ENCODE data around the gene PPP2R5C. TPM values are rescaled to one million over a fixed set of nuclear protein-coding genes. Genes with fewer than 3 reads are reported as not detected.

The PPP2R5C gene
- total RNA-seq, 1 experiment from 2014 or later: 96.1 TPM

DNA sequence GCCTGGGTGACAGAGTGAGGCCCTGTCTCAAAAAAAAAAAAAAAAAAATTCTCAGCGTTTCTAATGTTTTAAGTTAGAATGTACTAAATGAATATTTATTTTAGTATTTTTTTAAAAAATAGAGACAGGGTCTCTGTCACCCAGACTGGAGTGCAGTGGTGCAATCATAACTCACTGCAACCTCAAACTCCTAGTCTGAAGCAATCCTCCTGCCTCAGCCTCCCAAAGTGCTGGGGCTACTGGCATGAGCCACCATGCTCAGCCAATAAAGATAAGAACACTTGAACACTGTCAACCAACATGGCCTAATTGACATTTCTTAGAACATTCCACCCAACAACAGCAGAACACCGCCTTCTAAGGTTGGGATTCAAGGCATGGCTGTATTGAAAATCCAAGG, 197.8 kb downstream of the PPP2R5C start:
- peaks cover 25% of the 10 kb centered on the region for H3K4me1 ChIP-seq (ENCODE audit: insufficient read depth, low read length)
- intact Hi-C loops (cut with micrococcal nuclease): no loop called here
- no peaks in the 10 kb centered on the region for H3K9me2 ChIP-seq (replicated peaks; ENCODE audit: low read length)
- ChIA-PET CTCF (interaction anchor here (0.6 to 0.7 kb wide), 2 partner anchors 37 to 199 kb away, joined by 5 to 8 read pairs; no protein-coding TSS in a partner anchor), POLR2A (ENCODE audit: unreplicated experiment) (no interaction called here)
- BruUV-seq (replicated peaks): no TSS peak
- H2AFZ ChIP-seq (ENCODE audit: low read length): no peak overlapping the region
- no peaks in the 10 kb centered on the region for H3K27me3 ChIP-seq (ENCODE audit: low read length)
- H4K20me1 ChIP-seq (ENCODE audit: low read length): no peaks in the 10 kb centered on the region
- TF ChIP-seq EZH2 (IDR thresholded peaks at IDR 0.05; ENCODE audit: low read length, unreplicated experiment): no peak
- TF ChIP-seq CTCF (conservative IDR thresholded peaks at IDR 0.05; ENCODE audit: low read depth, low read length): no peak
- TF ChIP-seq EZH2phosphoT487 (IDR thresholded peaks at IDR 0.05; ENCODE audit: borderline replicate concordance, low read length): no peak
- H3K4me3 ChIP-seq (ENCODE audit: low read length): no peak overlapping the region
- DNase-seq (no peak), ATAC-seq (no peak)
- no peaks in the 10 kb centered on the region for H3K79me2 ChIP-seq (ENCODE audit: low read length)
- H3K4me2 ChIP-seq (ENCODE audit: low read length): no peak overlapping the region
- no peak overlapping the region for H3K9ac ChIP-seq (ENCODE audit: low read length)
- no peaks in the 10 kb centered on the region for H3K36me3 ChIP-seq (ENCODE audit: low read depth, low read length)
- H3F3A ChIP-seq (ENCODE audit: low read length, unreplicated experiment): no peaks in the 10 kb centered on the region
- H3K9me3 ChIP-seq (ENCODE audit: low read length): no peaks in the 10 kb centered on the region
- no peak overlapping the region for H3K27ac ChIP-seq (ENCODE audit: low read length)

DNA sequence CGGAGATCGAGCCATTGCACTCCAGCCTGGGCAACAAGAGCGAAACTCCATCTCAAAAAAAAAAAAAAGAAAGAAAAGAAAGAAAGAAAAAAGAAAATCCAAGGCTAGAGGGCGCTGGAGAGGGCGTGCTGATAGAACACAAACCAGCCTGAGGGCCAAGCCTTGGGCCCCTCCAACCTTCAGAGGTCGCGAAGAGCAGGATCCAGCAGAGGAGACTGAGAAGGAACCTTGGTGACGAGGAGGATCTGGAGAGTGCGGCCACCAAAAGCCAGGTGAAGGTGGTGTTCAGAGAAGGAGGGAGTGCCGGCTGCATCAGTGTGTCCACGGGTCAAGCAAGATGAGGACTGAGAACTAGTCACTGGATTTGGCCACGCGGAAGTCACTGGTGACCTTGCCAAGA, 198.7 kb downstream of the PPP2R5C start:
- Histone ChIP-seq H3K4me2 (ENCODE audit: low read length) (peak overlapping the region; percentile 16), H3K79me2 (ENCODE audit: low read length) (peaks cover 9% of the 10 kb centered on the region), H3K4me3 (ENCODE audit: low read length) (no peak overlapping the region), H3K9ac (ENCODE audit: low read length) (no peak overlapping the region), H3K27ac (ENCODE audit: low read length) (no peak overlapping the region), H3K27me3 (ENCODE audit: low read length) (no peaks in the 10 kb centered on the region), H3K9me2 (replicated peaks; ENCODE audit: low read length) (no peaks in the 10 kb centered on the region), H3K36me3 (ENCODE audit: low read depth, low read length) (no peaks in the 10 kb centered on the region), H2AFZ (ENCODE audit: low read length) (peak overlapping the region; percentile 84), H3F3A (ENCODE audit: low read length, unreplicated experiment) (no peaks in the 10 kb centered on the region), H3K9me3 (ENCODE audit: low read length) (no peaks in the 10 kb centered on the region), H3K4me1 (ENCODE audit: insufficient read depth, low read length) (peaks cover 25% of the 10 kb centered on the region), H4K20me1 (ENCODE audit: low read length) (no peaks in the 10 kb centered on the region)
- no peak for TF ChIP-seq EZH2 (IDR thresholded peaks at IDR 0.05; ENCODE audit: low read length, unreplicated experiment)
- TF ChIP-seq CTCF (conservative IDR thresholded peaks at IDR 0.05; ENCODE audit: low read depth, low read length): peak; percentile 65
- TF ChIP-seq EZH2phosphoT487 (IDR thresholded peaks at IDR 0.05; ENCODE audit: borderline replicate concordance, low read length): no peak
- ATAC-seq (no peak), DNase-seq (peak; percentile 48)
- POLR2A ChIA-PET (ENCODE audit: unreplicated experiment): no interaction called here
- BruUV-seq (replicated peaks): no TSS peak
- CTCF ChIA-PET: no interaction called here
- intact Hi-C loops (cut with micrococcal nuclease): loop anchor here (5.0 kb wide), 1 partner anchor 67 kb away; no protein-coding TSS in a partner anchor

GRCh38 chr14:101961011-101961721, 199.7 kb downstream of the PPP2R5C start:
- Histone ChIP-seq H3F3A (ENCODE audit: low read length, unreplicated experiment) (no peaks in the 10 kb centered on the region), H3K27me3 (ENCODE audit: low read length) (no peaks in the 10 kb centered on the region), H3K9ac (ENCODE audit: low read length) (no peak overlapping the region), H3K79me2 (ENCODE audit: low read length) (peaks cover 18% of the 10 kb centered on the region), H2AFZ (ENCODE audit: low read length) (peak overlapping the region; percentile 78), H3K4me3 (ENCODE audit: low read length) (no peak overlapping the region), H3K36me3 (ENCODE audit: low read depth, low read length) (no peaks in the 10 kb centered on the region), H3K9me3 (ENCODE audit: low read length) (no peaks in the 10 kb centered on the region), H3K27ac (ENCODE audit: low read length) (no peak overlapping the region), H3K4me1 (ENCODE audit: insufficient read depth, low read length) (peaks cover 25% of the 10 kb centered on the region), H4K20me1 (ENCODE audit: low read length) (no peaks in the 10 kb centered on the region), H3K4me2 (ENCODE audit: low read length) (peak overlapping the region; percentile 24; the same call in 1 of the 2 replicates), H3K9me2 (replicated peaks; ENCODE audit: low read length) (no peaks in the 10 kb centered on the region)
- no TSS peak for BruUV-seq (replicated peaks)
- POLR2A ChIA-PET (ENCODE audit: unreplicated experiment): no interaction called here
- peak; percentile 13 for ATAC-seq
- DNase-seq: peak; percentile 90
- CTCF ChIA-PET: interaction anchor here (0.6 to 1.4 kb wide), 3 partner anchors 16 to 82 kb away, joined by 3 to 4 read pairs (median 3); no protein-coding TSS in a partner anchor
- TF ChIP-seq CTCF (conservative IDR thresholded peaks at IDR 0.05; ENCODE audit: low read depth, low read length) (peak; percentile 93), EZH2phosphoT487 (IDR thresholded peaks at IDR 0.05; ENCODE audit: borderline replicate concordance, low read length) (no peak), EZH2 (IDR thresholded peaks at IDR 0.05; ENCODE audit: low read length, unreplicated experiment) (no peak)
- intact Hi-C loops (cut with micrococcal nuclease): loop anchor here (1.0 to 5.0 kb wide), 3 partner anchors 66 to 135 kb away; no protein-coding TSS in a partner anchor
